ENCODE data around the gene MAP7. TPM values are rescaled to one million over a fixed set of nuclear protein-coding genes. Genes with fewer than 3 reads are reported as not detected.

Gene MAP7
- total RNA-seq, 6 donors from 2014 or later, result 18.1 to 26.6 (median 24.2) TPM

- H3K27me3 ChIP-seq, result no peaks in the 10 kb centered on the region
- H3K4me1 ChIP-seq, result peaks cover 0 to 4% (median 0%) of the 10 kb centered on the region in 4 donors
- no peaks in the 10 kb centered on the region for H3K9me3 ChIP-seq
- no peak for TF ChIP-seq POLR2A (IDR thresholded peaks at IDR 0.05)
- no peak for TF ChIP-seq EP300 (IDR thresholded peaks at IDR 0.05)
- TF ChIP-seq CTCF (IDR thresholded peaks at IDR 0.05), result no peak
- no peak for TF ChIP-seq POLR2AphosphoS5 (IDR thresholded peaks at IDR 0.05)
- H3K36me3 ChIP-seq, result no peaks in the 10 kb centered on the region
- ATAC-seq (ENCODE audit: low FRiP score in 2 of 2) (no peak), DNase-seq (no peak)
- WGBS, 2 donors, result 90 to 92% methylated on average over 5 of the region's 5 CpGs
- no peak overlapping the region for H3K27ac ChIP-seq
- H3K4me3 ChIP-seq, result no peak overlapping the region
Observed at GRCh38 chr6:136424901-136425300, 125.3 kb downstream of the MAP7 start.

- H3K4me1 ChIP-seq, result peaks cover 0 to 4% (median 0%) of the 10 kb centered on the region in 4 donors
- H3K27ac ChIP-seq, result no peak overlapping the region
- no peak for ATAC-seq (ENCODE audit: low FRiP score in 2 of 2)
- TF ChIP-seq EP300 (IDR thresholded peaks at IDR 0.05) (no peak), POLR2A (IDR thresholded peaks at IDR 0.05) (no peak), POLR2AphosphoS5 (IDR thresholded peaks at IDR 0.05) (no peak), CTCF (IDR thresholded peaks at IDR 0.05) (no peak)
- no peaks in the 10 kb centered on the region for H3K36me3 ChIP-seq
- no peak overlapping the region for H3K4me3 ChIP-seq
- no peaks in the 10 kb centered on the region for H3K27me3 ChIP-seq
- 71 to 74% methylated on average over 3 of the region's 3 CpGs for WGBS, 2 donors
- no peaks in the 10 kb centered on the region for H3K9me3 ChIP-seq
- no peak for DNase-seq
Observed at GRCh38 chr6:136424450-136424849, 125.8 kb downstream of the MAP7 start.

GRCh38 chr6:136421537-136422158 lies 128.6 kb downstream of the MAP7 start:
- H3K4me1 ChIP-seq, result no peaks in the 10 kb centered on the region
- H3K9me3 ChIP-seq, result no peaks in the 10 kb centered on the region
- no peak overlapping the region for H3K4me3 ChIP-seq
- no peaks in the 10 kb centered on the region for H3K27me3 ChIP-seq
- no peak for TF ChIP-seq POLR2A (IDR thresholded peaks at IDR 0.05)
- TF ChIP-seq EP300 (IDR thresholded peaks at IDR 0.05), result no peak
- TF ChIP-seq CTCF (IDR thresholded peaks at IDR 0.05), result no peak
- TF ChIP-seq POLR2AphosphoS5 (IDR thresholded peaks at IDR 0.05), result no peak
- ATAC-seq (ENCODE audit: low FRiP score in 2 of 2) (no peak), DNase-seq (peak in 1 of 2 donors; percentile 29)
- 67 to 71% methylated on average over 6 of the region's 6 CpGs for WGBS, 2 donors
- H3K27ac ChIP-seq, result no peak overlapping the region
- H3K36me3 ChIP-seq, result no peaks in the 10 kb centered on the region

GRCh38 chr6:136420853-136421252 lies 129.4 kb downstream of the MAP7 start:
- Histone ChIP-seq H3K27me3 (no peaks in the 10 kb centered on the region), H3K27ac (no peak overlapping the region), H3K4me3 (no peak overlapping the region), H3K36me3 (no peaks in the 10 kb centered on the region), H3K4me1 (no peaks in the 10 kb centered on the region), H3K9me3 (no peaks in the 10 kb centered on the region)
- TF ChIP-seq POLR2A (IDR thresholded peaks at IDR 0.05), result no peak
- no peak for TF ChIP-seq CTCF (IDR thresholded peaks at IDR 0.05)
- TF ChIP-seq POLR2AphosphoS5 (IDR thresholded peaks at IDR 0.05), result no peak
- no peak for TF ChIP-seq EP300 (IDR thresholded peaks at IDR 0.05)
- no peak for ATAC-seq (ENCODE audit: low FRiP score in 2 of 2)
- no peak for DNase-seq
- 85 to 89% methylated on average over 3 of the region's 3 CpGs for WGBS, 2 donors
